Osteoblast (primary cell): Measurements from ENCODE around the gene DACH1. TPM values are rescaled to one million over a fixed set of nuclear protein-coding genes. Genes with fewer than 3 reads are reported as not detected.

Experiments used
- DNase-seq: peaks from one replicate; pipeline ENCODE4 v3.0.0; 2011; ENCODE audit warnings: low spot score, mixed read lengths; ENCODE audit not compliant: insufficient read length; ENCODE audit errors: missing footprints
- H2AFZ ChIP-seq: 2 replicates; pipeline ENCODE4 v1.6.0; 2011; ENCODE audit warnings: mild to moderate bottlenecking, low read length
- H3K27ac ChIP-seq: 2 replicates; pipeline ENCODE4 v1.5.1; 2011; ENCODE audit warnings: mild to moderate bottlenecking, low read depth, low read length, moderate library complexity
- H3K27me3 ChIP-seq: 2 replicates; pipeline ENCODE4 v1.6.0; 2012; ENCODE audit warnings: mild to moderate bottlenecking, control low read depth, inconsistent platforms, low read length, moderate library complexity; ENCODE audit not compliant: insufficient read depth
- H3K36me3 ChIP-seq: 2 replicates; pipeline ENCODE4 v1.5.1; 2011; ENCODE audit warnings: mild to moderate bottlenecking, low read length, control low read depth, moderate library complexity; ENCODE audit not compliant: insufficient read depth
- H3K4me1 ChIP-seq: 2 replicates; pipeline ENCODE4 v1.5.1; 2011; ENCODE audit warnings: mild to moderate bottlenecking, low read length, control low read depth, moderate library complexity; ENCODE audit not compliant: insufficient read depth
- H3K4me2 ChIP-seq: 2 replicates; pipeline ENCODE4 v1.6.0; 2011; ENCODE audit warnings: mild to moderate bottlenecking, low read length; ENCODE audit not compliant: insufficient read depth
- H3K4me3 ChIP-seq: fragments of 200-600 bp; sonication (generic); 3 replicates; pipeline ENCODE4 v1.5.1; 2012; ENCODE audit warnings: mild to moderate bottlenecking, low read length, inconsistent platforms; ENCODE audit not compliant: insufficient read depth
- H3K79me2 ChIP-seq: 2 replicates; pipeline ENCODE4 v1.6.0; 2012; ENCODE audit warnings: mild to moderate bottlenecking, low read length, control low read depth, inconsistent platforms; ENCODE audit not compliant: insufficient read depth
- H3K9me3 ChIP-seq: 2 replicates; pipeline ENCODE4 v1.5.1; 2011; ENCODE audit warnings: low read depth, low read length, control low read depth
- H4K20me1 ChIP-seq: 2 replicates; pipeline ENCODE4 v1.6.0; 2012; ENCODE audit warnings: mild to moderate bottlenecking, low read length, control low read depth; ENCODE audit not compliant: insufficient read depth
- total RNA-seq: library from RNA; depleted of rRNA; stranded (reverse); fragments of >200 nt; gene quantifications from 2 replicates; pipeline ENCODE4 v1.2.3, GENCODE V29; 2012
- TF ChIP-seq, protein P1 (sequence below): IDR thresholded peaks from 2 replicates; pipeline ENCODE4 v1.5.1; 2011; ENCODE audit warnings: mild to moderate bottlenecking, low read depth, low read length, moderate library complexity; ENCODE audit errors: extremely low read depth

DACH1 gene
- total RNA-seq, 1 donor, result not detected

DNA sequence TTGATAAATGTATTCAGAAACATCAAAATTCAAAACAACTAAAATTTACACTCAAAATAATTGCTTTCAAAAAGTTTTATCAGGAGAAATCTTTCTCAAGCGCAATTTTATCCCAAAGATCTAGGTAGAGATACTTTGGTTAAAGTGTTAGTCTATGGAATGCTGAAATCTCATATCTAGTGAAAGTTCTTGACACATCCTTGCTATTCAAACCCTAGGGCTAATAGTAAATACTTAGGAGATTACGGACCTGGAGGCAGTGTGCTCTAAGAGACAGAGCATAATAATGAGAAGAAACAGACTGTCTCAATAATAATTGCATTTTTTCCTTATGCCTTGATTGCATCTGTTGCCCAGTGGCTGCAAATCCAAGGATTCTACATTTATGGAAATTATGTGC, 330.8 kb downstream of the DACH1 start:
- Histone ChIP-seq H3K27ac (no peak overlapping the region), H3K36me3 (no peaks in the 10 kb centered on the region), H3K79me2 (no peaks in the 10 kb centered on the region), H2AFZ (no peak overlapping the region), H3K4me1 (no peaks in the 10 kb centered on the region), H3K27me3 (no peaks in the 10 kb centered on the region), H3K9me3 (no peaks in the 10 kb centered on the region), H4K20me1 (no peaks in the 10 kb centered on the region), H3K4me3 (no peak overlapping the region), H3K4me2 (no peak overlapping the region)
- TF ChIP-seq, protein P1, sequence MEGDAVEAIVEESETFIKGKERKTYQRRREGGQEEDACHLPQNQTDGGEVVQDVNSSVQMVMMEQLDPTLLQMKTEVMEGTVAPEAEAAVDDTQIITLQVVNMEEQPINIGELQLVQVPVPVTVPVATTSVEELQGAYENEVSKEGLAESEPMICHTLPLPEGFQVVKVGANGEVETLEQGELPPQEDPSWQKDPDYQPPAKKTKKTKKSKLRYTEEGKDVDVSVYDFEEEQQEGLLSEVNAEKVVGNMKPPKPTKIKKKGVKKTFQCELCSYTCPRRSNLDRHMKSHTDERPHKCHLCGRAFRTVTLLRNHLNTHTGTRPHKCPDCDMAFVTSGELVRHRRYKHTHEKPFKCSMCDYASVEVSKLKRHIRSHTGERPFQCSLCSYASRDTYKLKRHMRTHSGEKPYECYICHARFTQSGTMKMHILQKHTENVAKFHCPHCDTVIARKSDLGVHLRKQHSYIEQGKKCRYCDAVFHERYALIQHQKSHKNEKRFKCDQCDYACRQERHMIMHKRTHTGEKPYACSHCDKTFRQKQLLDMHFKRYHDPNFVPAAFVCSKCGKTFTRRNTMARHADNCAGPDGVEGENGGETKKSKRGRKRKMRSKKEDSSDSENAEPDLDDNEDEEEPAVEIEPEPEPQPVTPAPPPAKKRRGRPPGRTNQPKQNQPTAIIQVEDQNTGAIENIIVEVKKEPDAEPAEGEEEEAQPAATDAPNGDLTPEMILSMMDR, result no peak
- no peak for DNase-seq

DNA sequence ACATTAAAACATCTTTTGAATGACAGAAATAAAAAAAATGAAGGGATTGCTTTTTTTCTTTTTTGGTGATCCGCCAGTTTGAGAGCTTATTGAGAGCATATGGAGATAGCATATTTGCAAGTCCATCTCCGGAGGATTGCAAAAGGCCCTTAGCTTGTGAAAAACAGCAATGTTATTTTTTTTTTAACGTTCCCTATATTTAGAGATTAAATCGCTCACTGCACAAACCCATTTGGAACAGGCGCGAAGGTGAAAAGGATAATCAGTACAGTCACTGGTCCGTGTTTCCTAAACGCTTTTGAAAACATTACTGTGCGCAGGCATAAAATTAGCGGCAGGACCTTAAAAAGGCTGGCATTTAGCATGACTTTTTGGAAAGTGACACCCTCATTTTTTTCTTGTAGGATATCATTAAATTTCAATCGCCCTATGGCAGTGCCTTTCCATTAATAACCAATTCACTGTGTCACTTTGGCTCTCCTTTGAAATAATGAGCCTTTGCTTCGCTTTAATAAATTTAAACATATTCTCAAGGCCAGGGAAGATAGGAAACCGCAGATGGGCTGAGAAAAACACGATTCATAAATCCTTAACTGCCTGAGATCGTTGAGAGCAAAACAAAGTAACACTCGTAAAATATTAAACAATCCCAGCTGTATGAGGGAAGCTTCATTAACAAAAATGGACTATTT, 342.2 kb downstream of the DACH1 start:
- DNase-seq, result no peak
- Histone ChIP-seq H2AFZ (no peak overlapping the region), H3K27me3 (no peaks in the 10 kb centered on the region)

DNA sequence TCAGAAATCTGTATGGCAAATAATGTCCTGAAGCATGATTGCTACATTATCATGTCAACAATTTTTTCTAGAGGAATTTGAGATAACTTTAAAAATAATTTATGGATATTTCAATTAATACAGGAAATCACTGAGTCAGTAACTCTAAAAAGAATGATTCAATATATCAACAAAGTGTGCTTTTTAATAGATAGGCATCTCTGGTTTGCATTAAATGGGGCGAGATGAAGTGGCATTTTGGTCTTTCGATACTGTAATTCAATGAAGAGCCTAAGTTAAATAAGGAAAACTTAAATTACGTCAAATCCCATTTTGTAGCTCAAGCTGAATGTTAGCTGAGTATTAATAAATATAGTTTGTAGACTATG, 342.8 kb downstream of the DACH1 start:
- no peaks in the 10 kb centered on the region for H4K20me1 ChIP-seq
- H3K9me3 ChIP-seq, result no peaks in the 10 kb centered on the region
- no peaks in the 10 kb centered on the region for H3K27me3 ChIP-seq
- H3K4me2 ChIP-seq, result no peak overlapping the region
- no peak for DNase-seq
- no peaks in the 10 kb centered on the region for H3K79me2 ChIP-seq
- H2AFZ ChIP-seq, result no peak overlapping the region
- H3K4me3 ChIP-seq, result no peak overlapping the region
- TF ChIP-seq, protein P1, result no peak
- H3K27ac ChIP-seq, result no peak overlapping the region
- no peaks in the 10 kb centered on the region for H3K4me1 ChIP-seq
- H3K36me3 ChIP-seq, result no peaks in the 10 kb centered on the region

More for the DNA sequence above, 342.2 kb downstream of the DACH1 start:
- Histone ChIP-seq H3K27ac (no peak overlapping the region), H3K36me3 (no peaks in the 10 kb centered on the region), H3K9me3 (no peaks in the 10 kb centered on the region), H3K4me2 (no peak overlapping the region), H3K79me2 (no peaks in the 10 kb centered on the region), H3K4me3 (no peak overlapping the region), H4K20me1 (no peaks in the 10 kb centered on the region), H3K4me1 (no peaks in the 10 kb centered on the region)
- TF ChIP-seq, protein P1, result no peak

DNA sequence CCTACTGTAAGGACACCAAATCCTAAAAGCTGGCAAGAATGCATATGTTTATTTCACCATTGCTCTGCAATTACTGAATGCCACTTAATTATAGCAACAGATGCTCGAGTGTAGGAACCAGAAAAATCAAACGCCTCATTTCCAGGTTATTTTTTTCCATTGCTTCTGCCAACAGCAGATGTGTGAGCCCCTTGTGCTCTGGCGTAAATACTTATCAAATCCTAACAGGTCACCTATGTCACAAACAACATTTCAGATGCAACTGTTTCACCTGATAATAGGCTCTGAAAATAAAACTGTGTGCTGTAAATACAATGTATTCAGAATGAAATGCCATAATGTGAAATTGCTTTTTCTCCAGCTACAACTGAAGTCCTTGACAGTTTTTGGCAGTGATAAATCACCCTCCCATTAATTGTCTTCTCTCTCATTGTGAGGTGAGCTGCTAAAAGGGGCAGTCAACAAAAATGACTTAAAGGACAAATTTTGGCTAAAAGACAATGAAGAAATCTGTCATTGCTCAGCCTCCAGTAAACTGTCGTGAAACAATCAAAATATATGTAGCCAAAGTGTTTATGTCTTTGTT, 344.0 kb downstream of the DACH1 start:
- no peak overlapping the region for H3K4me3 ChIP-seq
- no peaks in the 10 kb centered on the region for H3K9me3 ChIP-seq
- H3K27ac ChIP-seq, result no peak overlapping the region
- no peak overlapping the region for H2AFZ ChIP-seq
- no peaks in the 10 kb centered on the region for H4K20me1 ChIP-seq
- H3K4me2 ChIP-seq, result no peak overlapping the region
- TF ChIP-seq, protein P1, result no peak
- DNase-seq, result no peak
- no peaks in the 10 kb centered on the region for H3K27me3 ChIP-seq
- H3K79me2 ChIP-seq, result no peaks in the 10 kb centered on the region
- no peaks in the 10 kb centered on the region for H3K36me3 ChIP-seq
- H3K4me1 ChIP-seq, result no peaks in the 10 kb centered on the region
